NCI-H510A treated with DMSO at 0.1 percent for 48 hours (cell line): ENCODE data around the gene PKP2.
"Not testable (repeated sequence)": the region's sequence is repeated elsewhere in the genome, so short reads cannot be mapped to it uniquely, and the experiment has no call there.

Experiments
- DNase-seq: peaks from one replicate; lab custom pipeline; 2025; lab: John Stamatoyannopoulos, UW

Gene PKP2

DNA sequence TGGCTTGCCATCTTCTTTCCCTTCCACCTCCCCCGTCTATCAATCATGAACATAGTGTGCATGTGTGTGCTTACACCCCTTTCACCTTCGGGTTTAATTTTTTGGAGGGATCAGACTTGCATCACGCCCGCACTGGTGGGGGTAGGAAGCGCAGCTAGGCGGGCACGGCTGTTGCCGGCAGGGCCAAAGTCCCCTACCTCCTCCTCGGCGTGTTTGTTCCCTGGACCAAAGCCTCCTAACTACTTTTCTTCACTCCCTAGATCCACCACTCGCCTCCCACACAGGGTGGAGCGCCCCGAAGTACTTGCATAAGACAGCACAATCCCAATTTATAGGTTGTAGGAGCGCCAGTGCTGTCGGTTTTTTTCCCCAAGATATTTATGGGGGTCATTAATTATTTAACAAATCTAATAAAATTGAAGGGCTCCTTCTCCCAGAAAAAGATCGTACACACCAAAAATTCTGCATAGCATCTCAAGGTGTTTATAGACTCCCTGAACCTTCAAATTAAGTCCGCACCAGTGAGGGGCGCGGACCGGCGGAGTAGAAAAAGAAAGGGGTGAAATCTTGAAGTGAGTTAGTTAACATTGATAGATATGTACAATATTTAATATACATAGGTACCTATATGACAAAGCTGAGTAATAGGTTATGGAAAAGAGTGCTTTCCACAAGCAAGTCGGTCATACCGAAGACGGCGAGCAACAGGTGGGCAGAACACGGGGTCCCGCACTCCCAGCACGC, 717 bp downstream of the PKP2 start:
- DNase-seq, result no peak

DNA sequence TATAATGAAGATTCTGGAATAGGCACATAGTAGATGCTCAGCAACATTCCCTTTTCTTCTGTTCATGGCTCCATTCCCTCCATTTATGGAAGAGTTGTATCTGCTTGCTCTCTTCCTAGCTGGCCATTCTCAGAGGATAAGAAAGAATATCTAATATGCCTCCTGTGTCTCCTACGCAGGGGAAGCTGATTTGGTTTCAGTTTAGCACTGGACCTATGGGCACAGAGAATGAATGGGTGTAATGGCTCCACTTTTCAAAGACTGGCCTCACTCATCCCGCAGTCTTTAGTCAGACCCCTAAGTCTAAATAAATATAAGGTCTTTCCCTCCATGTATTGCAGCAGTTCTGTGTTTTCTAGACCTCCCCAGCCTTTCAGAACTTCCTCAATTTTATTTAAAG, 2.0 kb downstream of the PKP2 start:
- no peak for DNase-seq

DNA sequence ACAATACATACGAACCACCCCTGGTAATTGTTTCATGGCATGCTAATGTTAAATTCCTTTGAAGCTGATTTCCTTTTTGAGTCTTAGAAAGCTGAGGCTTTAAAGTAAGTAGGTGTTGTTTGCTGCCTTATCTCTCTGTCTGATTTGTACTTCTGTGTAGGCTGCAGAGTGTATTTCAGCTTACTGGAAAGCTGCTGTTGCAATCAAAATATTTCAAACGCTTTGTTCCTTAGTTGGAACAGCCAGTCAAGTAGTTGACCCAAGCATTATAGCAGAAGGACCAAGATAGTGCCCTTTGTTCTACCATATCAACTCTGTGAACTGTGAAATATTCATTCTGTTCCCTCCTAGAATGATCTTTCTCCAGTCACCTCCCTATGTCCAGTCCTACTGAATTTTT, 3.1 kb downstream of the PKP2 start:
- DNase-seq, result no peak

DNA sequence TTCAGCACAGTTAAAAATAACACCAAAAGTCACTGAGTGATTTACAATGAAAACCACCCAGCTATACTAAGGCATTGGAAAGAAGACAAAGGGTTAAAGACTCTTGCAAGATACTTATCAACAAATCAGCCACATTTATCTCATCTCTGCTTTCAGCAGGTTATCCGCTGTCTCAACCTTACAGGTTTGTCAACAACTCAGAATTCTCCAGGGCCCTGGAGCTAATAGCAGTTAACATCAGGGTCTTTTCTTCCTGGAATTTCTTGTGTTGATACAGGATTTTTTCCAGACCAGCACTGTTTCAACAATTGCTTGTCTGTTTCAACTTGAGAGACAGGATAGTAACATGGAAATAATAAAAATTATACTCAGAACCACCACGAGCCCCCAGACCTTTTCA, 3.5 kb downstream of the PKP2 start:
- no peak for DNase-seq

DNA sequence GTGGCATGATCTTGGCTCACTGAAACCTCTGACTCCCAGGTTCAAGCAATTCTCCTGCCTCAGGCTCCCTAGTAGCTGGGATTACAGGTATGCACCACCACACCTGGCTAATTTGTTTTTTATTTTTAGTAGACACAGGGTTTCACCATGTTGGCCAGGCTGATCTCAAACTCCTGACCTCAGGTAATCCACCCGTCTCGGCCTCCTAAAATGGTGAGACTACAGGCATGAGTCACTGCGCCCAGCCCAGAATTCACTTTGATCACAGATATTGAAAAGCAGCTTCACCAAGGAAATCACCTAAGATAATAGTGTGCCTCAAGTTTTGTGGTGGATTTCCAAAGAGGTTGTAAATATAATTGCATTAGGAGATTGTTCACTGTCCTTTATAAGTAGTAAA, 4.2 kb downstream of the PKP2 start:
- DNase-seq, result not testable (repeated sequence)

DNA sequence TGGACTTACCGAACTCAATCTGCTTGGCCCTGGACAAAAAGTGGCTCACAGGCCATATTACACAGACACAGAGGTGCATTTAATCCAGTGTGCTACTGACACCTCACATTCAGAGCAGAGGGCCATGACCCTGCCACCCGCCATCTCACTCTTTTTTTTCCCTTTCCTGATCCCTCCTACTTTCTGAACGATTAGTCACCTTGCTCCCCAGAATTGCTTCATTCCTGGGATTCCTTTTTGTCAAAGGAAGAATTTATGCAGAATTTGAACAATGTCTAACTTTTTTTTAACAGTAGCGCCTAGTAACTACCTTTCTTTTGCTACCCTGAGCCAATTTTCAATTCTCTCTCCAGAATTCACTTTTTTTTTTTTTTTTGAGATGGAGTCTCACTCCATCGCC, 4.6 kb downstream of the PKP2 start:
- DNase-seq, result no peak

DNA sequence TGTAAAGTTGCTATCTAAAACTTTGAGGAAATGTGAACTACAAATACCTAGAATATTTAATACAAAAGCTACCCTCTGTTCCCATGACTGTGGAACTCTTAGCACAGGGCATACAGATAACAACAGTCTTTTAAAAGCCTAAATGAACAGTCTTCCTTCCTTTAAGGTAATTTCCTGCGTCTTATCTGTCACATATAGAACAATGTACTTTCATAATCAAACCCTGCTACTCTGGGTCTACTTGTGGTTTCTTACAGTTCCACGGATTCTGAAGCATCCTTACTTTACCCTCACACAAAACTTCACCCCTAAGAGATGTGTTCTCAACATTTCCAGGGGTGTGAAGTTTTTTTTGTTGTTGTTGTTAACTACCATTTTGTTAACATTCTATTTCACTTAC, 5.1 kb downstream of the PKP2 start:
- DNase-seq, result no peak

DNA sequence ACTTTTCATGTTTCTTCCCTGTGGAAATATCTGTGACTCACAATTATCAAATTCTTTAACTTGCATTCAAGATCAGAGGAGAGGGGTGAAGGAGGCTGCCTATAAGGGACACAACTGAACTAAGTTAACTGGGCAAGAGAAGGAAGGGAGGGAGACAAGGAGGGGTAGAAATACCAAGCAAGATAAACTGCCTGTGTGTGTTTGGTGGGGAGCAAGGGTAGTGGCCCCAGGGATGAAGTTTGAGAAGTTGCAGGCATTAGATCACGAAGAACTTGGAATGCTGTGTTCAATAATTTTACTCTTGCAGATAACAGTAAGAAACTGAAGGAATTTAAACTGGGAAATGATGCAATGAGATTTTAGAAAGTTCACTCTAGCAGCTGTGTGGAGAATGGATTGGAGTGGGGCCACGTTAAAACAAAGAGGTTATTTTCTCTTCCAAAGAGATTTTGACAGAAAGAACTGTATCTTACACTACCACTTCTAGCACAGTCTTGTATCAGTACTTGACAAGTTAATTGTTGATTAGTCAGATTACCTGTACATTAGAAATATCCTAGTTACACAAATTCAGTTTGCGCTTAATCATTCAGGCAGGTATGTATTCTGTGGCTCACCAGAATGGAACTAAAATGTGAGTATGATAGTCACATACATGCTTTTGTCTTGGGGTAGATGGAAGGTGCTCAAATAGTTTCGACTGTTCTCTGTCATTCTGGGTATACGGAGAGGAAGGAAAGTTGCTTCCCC, 7.4 kb downstream of the PKP2 start:
- no peak for DNase-seq

DNA sequence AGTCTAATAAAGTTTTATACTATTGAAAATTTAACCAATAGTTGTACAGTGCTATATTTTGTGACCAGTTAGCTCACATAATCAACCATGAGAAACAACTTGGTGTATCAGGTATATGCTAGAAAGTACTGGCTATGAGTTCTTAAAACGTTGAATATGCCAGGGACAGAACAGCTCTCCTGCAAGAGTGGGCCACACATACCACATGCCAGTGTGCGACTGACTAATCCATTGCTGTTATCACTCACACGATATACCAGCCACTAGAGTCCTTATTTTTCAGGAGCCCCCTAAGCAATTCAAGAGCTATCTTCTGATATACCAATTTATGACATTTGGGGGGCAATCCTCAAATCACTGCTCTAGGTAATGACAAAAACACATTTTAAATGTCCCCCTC, 9.5 kb downstream of the PKP2 start:
- DNase-seq, result no peak

DNA sequence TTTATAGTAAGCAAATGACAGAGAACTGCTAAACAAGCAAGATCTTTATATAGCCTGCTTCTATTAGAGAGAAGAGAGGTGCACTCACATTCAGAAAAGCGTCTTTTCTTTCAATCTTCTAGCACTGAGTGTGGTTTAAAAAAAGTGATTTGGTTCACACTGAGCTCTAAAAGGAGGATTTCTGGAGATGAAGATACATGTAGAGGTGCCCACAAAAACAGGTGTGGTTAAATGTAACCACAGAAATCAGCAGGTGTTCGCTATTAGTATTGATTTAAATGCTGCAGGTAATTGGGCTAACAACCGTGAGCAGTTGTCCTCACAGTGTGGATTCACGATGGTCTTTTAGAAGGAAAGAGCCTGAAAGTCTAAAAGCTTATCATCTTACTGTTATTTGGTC, 10.7 kb downstream of the PKP2 start:
- DNase-seq, result no peak

DNA sequence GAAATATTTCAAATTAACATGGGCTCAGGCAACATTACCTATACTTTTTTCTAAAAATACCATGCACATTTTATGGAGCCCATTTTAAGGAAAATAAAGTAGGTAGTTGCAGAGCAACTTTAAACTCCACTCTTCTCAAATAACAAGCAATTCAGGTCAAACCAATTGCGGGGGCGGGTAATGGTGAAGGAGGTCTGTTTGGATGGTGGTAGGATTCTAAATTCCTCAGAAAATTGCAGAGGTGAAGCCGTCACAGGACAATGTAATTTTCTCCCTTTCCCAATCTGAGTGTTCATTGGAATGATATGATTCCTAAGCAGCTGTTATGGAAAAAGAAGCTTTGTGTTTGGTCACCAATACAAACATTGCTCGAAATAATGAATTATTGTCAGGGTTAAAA, 11.6 kb downstream of the PKP2 start:
- DNase-seq, result no peak

DNA sequence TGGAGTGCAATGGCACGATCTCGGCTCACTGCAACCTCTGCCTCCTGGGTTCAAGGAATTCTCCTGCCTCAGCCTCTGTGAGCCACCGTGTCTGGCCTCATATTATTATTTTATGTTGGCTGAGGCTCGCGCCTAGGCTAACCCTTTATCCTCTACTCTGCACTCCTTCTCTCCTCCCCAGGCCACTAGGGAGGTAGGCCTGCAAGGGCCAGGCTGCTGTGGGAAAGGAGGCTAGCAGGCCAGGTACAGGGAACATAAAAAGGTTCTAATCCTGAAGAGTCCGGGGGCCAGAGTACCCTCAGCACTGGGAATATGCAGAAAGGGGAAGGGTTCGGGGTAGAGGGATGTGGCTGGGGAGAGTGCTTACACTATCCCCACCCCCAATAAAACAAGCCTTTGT, 14.9 kb downstream of the PKP2 start:
- DNase-seq, result no peak

DNA sequence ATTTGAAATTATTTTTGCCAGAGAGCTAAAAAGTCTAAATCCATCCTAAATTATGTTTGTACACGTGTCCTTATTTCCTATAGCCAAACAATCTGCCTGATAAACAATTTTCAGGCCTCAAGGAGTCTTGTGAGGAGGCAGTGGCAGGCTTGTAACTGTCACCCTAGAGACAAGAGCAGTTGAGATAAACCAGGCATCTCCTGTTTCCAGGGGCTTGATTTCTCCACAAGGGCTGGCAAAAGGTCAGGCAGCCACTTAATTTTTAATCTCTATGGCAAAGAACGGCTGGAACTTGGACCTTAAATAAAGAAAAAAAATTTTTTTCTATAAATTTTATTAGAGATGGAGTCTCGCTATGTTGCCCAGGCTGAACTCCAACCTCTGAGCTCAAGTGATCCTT, 15.5 kb downstream of the PKP2 start:
- DNase-seq, result no peak

DNA sequence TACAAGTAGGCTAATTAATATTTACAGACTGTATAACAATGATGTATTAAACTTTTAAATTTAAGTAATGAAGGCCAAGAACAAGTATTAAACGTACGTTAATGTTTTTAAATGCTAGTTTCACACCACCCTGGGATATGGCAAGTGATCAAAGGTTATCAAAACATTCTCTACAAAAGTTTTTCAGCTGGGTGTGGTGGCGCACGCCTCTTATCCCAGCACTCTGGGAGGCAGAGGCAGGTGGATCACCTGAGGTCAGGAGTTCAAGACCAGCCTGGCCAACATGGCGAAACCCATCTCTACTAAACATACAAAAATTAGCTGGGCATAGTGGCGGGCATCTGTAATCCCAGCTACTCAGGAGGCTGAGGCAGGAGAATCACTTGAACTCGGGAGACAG, 17.5 kb downstream of the PKP2 start:
- DNase-seq, result not testable (repeated sequence)

DNA sequence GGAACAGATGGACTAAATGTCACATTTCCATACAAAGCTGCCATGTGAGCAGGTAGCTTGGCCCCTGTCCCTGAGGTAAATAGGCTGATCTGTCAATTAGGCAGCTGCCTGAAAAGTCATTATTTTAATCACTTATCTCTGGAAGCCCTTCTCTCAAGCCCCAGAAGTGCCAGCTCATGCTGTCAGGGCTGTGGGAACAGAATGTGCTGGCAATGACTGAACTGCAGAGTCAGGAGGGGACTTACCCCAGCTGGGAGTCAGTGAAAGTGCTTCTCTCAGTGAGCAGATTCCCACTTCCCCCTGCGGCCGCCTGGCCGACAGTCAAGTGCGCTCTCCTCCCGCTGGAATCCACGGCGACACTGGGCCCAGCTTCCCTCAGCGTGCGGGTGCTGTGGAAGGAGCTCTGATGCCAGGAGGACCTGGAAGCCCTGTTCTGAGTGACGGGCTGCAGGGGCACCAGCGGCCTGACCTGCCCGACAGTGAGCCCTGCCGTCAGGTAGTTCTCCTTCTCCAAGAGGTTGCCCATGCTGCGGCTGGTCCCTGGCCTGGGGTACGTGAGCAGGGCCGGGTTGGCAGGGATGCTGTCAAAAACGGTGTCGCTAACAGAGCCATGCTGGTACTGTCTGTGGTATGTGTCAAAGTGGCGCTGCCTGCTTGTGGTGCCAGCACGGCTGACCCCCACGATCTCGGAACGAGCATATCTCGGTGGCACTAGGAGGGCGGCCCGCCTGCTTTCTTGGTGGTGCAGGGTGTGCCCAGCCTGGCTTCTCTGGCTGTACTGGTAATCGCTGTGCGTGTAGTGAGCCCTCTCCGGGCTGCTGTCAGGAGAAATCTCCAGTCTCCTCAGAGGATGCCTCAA, 18.7 kb downstream of the PKP2 start:
- no peak for DNase-seq

DNA sequence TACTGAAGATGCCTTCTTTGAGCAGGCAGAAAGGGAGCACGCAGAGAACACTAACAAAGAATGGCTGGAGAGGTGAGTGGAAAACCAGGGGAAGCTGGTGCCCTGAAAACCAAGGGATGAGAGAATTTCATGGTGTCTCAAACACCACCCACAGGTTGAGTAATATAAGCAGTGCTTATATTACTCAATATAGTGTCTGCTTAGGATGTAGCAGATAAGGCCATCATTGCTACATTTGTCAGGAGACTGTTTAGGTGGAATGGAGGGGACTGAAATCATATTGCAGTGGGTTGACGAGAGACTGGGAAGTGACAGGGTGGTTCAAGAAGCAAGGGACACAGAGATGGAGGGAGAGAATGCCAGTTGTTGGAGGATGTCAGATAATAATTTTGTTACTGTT, 20.6 kb downstream of the PKP2 start:
- no peak for DNase-seq

DNA sequence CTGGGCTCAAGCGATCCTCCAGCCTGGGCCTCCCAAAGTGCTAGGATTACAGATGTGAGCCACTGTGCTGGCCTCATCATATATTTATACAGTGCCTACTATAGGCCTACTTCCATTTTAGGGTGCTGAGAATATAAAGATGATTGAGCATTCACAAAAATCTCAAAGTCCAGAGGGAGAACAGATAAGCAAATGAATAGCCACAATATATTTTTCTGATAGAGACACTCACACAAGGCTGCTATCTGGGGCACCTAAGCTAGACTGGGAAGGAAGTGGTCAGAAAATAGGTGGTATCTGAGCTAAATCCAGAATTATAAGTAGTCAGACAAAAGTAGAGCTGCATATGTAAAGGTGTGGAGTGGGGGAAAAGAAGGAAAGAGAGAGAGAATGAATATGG, 21.6 kb downstream of the PKP2 start:
- no peak for DNase-seq

DNA sequence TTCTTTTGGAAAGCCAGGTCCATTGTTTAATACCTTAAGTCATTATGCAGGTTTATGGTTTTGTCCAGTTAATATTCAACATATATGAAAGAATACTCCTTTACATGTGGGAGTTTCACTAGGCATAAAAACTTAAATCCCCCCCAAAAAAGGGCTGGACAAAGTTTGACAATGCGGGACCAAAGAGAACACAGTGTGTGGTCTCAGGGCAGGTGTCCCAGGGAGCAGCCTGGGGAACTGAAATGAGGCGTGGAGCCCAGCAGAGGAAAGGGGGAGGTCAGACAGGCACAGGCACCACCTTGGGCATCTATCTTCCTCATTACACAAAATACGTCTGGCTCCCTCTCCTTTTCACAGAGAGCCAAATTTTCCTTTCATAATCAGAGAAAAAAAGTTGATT, 22.5 kb downstream of the PKP2 start:
- no peak for DNase-seq

DNA sequence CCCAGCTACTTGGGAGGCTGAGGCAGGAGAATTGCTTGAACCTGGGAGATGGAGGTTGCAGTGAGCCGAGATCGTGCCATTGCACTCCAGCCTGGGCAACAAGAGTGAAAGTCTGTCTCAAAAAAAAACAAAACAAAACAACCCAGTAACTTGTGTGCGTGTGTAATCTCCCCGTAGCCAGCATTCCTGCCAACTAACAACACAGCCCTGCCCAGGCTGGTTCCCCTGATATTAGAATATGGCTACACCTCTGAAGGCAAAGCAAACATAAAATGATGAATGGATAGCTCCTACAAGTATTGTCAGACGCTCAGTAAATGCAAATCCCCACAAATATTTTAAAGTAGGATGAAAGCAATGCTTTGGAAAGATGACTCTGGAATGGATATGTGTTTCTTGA, 24.2 kb downstream of the PKP2 start:
- DNase-seq, result not testable (repeated sequence)

DNA sequence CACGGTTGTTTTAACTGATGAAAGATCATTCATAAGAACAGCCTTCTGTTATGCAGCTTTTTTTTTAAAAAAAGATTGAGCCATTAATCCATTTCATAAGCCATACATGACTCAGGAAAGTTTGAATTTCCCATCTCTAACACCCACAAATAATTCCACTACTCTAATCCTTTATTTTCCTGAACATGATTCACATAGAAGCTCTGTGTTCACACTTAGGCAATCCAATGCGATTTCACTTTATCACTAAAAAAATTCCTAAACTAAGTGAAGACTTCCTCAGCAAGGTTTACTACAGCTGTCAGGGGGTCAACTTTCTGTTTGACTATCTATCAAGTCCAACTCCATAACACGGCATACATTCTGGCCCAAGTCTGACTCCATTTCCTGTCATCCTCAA, 25.9 kb downstream of the PKP2 start:
- no peak for DNase-seq

DNA sequence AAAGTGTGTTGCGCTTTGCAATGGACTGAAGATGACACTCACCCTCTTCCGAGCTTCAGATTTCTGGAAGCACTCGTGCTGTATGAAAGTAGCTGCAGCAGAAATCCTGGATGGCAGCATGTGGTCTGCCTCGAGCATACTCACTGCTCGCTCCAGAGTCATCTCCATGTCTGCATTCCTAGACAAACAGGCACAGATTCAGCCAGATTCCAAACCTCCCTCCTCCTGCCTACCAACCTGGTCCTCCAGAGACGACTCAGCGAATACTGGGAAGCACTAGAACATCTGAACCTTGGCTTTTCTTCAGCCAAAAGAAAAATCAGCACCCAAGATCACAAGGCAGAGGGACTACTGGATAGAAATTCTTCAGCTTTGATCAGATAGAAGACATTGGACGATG, 27.7 kb downstream of the PKP2 start:
- no peak for DNase-seq

DNA sequence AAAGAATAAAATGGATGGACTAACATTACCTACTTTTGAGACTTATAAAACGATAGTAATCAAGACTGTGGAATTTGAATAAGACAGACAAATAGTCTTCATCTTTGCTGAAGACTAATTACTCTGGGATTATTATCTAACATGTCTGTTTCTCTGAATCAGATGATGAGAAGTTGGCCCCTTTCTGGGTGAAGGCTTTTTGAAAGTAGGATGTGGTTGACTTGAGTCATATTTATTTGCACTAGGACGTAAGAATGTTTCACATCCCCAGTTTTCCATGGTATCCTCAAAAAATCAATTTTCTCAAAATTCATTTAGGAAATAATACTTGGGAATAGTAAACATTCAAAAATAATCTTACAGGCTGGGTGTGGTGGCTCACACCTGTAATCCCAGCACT, 31.8 kb downstream of the PKP2 start:
- DNase-seq, result no peak

DNA sequence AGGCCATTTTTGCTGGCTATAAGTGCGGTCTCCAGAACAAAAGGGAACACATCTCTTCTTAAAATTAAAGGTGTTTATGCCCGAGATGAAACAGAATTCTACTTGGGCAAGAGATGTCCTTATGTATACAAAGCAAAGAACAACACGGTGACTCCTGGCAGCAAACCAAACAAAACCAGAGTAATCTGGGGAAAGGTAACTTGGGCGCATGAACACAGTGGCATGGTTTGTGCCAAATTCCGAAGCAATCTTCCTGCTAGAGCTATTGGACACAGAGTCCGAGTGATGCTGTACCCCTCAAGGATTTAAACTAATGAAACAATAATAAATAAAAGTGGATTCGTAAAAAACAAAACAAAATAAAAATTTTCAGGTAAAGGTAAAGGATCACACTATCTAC, 33.4 kb downstream of the PKP2 start:
- DNase-seq, result no peak
